B cell (primary cell): ENCODE results near the gene GCNA. TPM values are rescaled to one million over a fixed set of nuclear protein-coding genes. Genes with fewer than 3 reads are reported as not detected.

Source experiments
- ATAC-seq: fragments of 200-7000 bp; cut with Tn5 transposase; one replicate; pipeline ENCODE4 v1.10.0; 2021; ENCODE audit warnings: low read depth, mild to moderate bottlenecking, moderate number of reproducible peaks, moderate library complexity
- CTCF ChIA-PET: fragments of 350-600 bp; sonication (Branson Sonifier 250); formaldehyde crosslinking; loops from one replicate; lab custom pipeline; 2021; ENCODE audit warnings: antibody characterized with exemption, inconsistent platforms; lab: Charles Lee
- POLR2A ChIA-PET: fragments of 350-600 bp; sonication (Branson Sonifier 250); formaldehyde crosslinking; loops from one replicate; lab custom pipeline; 2021; ENCODE audit warnings: antibody characterized with exemption; lab: Charles Lee
- DNase-seq: peaks from one replicate; pipeline ENCODE4 v3.0.0; 2013
- H2AFZ ChIP-seq: 2 replicates; pipeline ENCODE4 v1.6.1; 2012; ENCODE audit warnings: mild to moderate bottlenecking, low read depth, low read length; ENCODE audit not compliant: insufficient read depth, poor library complexity, severe bottlenecking
- H3K27ac ChIP-seq, 2 donors: 1 replicate in 1 of 2; 2 replicates in 1 of 2; pipeline ENCODE4 v1.5.1; 2012 to 2013; ENCODE audit warnings: low read length in 2 of 2, mild to moderate bottlenecking in 2 of 2, moderate library complexity in 1 of 2
- H3K27me3 ChIP-seq, 4 experiments: fragments of 200-600 bp in 1 of 4; sonication (generic) in 1 of 4; replicated peaks in 1 of 4; 1 replicate in 2 of 4; 2 replicates in 2 of 4; pipeline versions ENCODE4 v1.6.1 to v1.7.0; 2013 to 2016; ENCODE audit warnings: low read length in 3 of 4, mild to moderate bottlenecking in 2 of 4, mixed read lengths in 1 of 4, moderate library complexity in 1 of 4; ENCODE audit not compliant: insufficient read depth in 4 of 4, control insufficient read depth in 3 of 4; ENCODE audit errors: control extremely low read depth in 1 of 4
- H3K36me3 ChIP-seq, 2 experiments: replicated peaks in 1 of 2; 1 replicate in 1 of 2; 2 replicates in 1 of 2; pipeline versions ENCODE4 v1.6.1 to v1.7.1; 2013; ENCODE audit warnings: low read length in 1 of 2; ENCODE audit not compliant: insufficient read depth in 2 of 2, control insufficient read depth in 1 of 2; ENCODE audit errors: control extremely low read depth in 1 of 2, extremely low read depth in 1 of 2
- H3K4me1 ChIP-seq, 2 donors: fragments of 200-600 bp in 1 of 2; sonication (generic) in 1 of 2; 1 replicate in 1 of 2; 2 replicates in 1 of 2; pipeline versions ENCODE4 v1.5.1 to v1.6.1; 2013 to 2017; ENCODE audit warnings: low read length in 2 of 2; ENCODE audit not compliant: control insufficient read depth in 2 of 2, insufficient read depth in 2 of 2
- H3K4me2 ChIP-seq: replicated peaks from 2 replicates; pipeline ENCODE3; 2012; ENCODE audit warnings: mild to moderate bottlenecking, low read depth, low read length; ENCODE audit not compliant: poor library complexity, severe bottlenecking
- H3K4me3 ChIP-seq, 5 experiments: fragments of 200-600 bp in 1 of 5; sonication (generic) in 1 of 5; 1 replicate in 3 of 5; 2 replicates in 2 of 5; pipeline versions ENCODE4 v1.5.1 to v1.7.0; 2011 to 2016; ENCODE audit warnings: low read length in 4 of 5, mild to moderate bottlenecking in 4 of 5, low read depth in 2 of 5, control low read depth in 1 of 5, moderate library complexity in 1 of 5; ENCODE audit not compliant: insufficient read depth in 1 of 5; ENCODE audit errors: control extremely low read depth in 1 of 5, extremely low read depth in 1 of 5
- H3K79me2 ChIP-seq: fragments of 200-600 bp; sonication (generic); one replicate; pipeline ENCODE4 v1.6.0; 2016; ENCODE audit warnings: low read length; ENCODE audit not compliant: control insufficient read depth, insufficient read depth
- H3K9ac ChIP-seq: fragments of 200-600 bp; sonication (generic); 2 replicates; pipeline ENCODE4 v1.6.1; 2017; ENCODE audit warnings: mild to moderate bottlenecking, low read length, moderate library complexity
- H3K9me3 ChIP-seq, 3 donors: one replicate each; pipeline versions ENCODE4 v1.6.1 to v1.7.1; 2013; ENCODE audit warnings: low read length in 2 of 3; ENCODE audit not compliant: control insufficient read depth in 2 of 3, insufficient read depth in 1 of 3; ENCODE audit errors: control extremely low read depth in 1 of 3
- H4K20me1 ChIP-seq: 2 replicates; pipeline ENCODE4 v1.6.0; 2012; ENCODE audit warnings: mild to moderate bottlenecking, low read length; ENCODE audit not compliant: insufficient read depth, control insufficient read depth, poor library complexity, severe bottlenecking
- H3K27ac Mint-ChIP-seq: one replicate; pipeline ENCODE4 v1.8.0; 2021; ENCODE audit warnings: mixed read lengths
- H3K27me3 Mint-ChIP-seq: one replicate; pipeline ENCODE4 v1.8.0; 2021; ENCODE audit warnings: mixed read lengths
- H3K4me1 Mint-ChIP-seq: one replicate; pipeline ENCODE4 v1.8.0; 2021; ENCODE audit warnings: mixed read lengths
- H3K4me3 Mint-ChIP-seq: one replicate; pipeline ENCODE4 v1.8.0; 2021; ENCODE audit warnings: mixed read lengths
- H3K9me3 Mint-ChIP-seq: one replicate; pipeline ENCODE4 v1.8.0; 2022; ENCODE audit warnings: mixed read lengths; ENCODE audit not compliant: insufficient read depth
- EZH2 ChIP-seq: IDR thresholded peaks from 2 replicates; pipeline ENCODE4 v1.6.1; 2012; ENCODE audit warnings: borderline replicate concordance, low read depth, mild to moderate bottlenecking, moderate library complexity, low read length; ENCODE audit not compliant: insufficient read depth, poor library complexity, severe bottlenecking
- WGBS: methylation state at CpG from one replicate; pipeline ENCODE4 v1.1.5; 2013; ENCODE audit warnings: missing lambda C conversion rate; ENCODE audit not compliant: insufficient coverage; 5-methylcytosine and 5-hydroxymethylcytosine counted together
- intact Hi-C: fragments of 100-400 bp; cut with micrococcal nuclease; formaldehyde crosslinking; loops from one replicate; pipeline ENCODE4 v1.10.0; 2022
- polyA plus RNA-seq: library from polyadenylated mRNA; depleted of rRNA; stranded (reverse); fragments of >200 nt; gene quantifications from 2 replicates; pipeline ENCODE4 v1.2.3, GENCODE V29; 2012
- total RNA-seq, 2 donors: library from RNA; stranded (reverse); fragments of 120-200 nt in 1 of 2; gene quantifications; 1 replicate in 1 of 2; 2 replicates in 1 of 2; pipeline versions ENCODE4 v1.2.3 to v1.2.4, GENCODE V29; 2013 to 2022
- TF ChIP-seq, protein P1 (sequence below): fragments of 200-600 bp; IDR thresholded peaks from one replicate; pipeline ENCODE4 v1.8.0; 2022; ENCODE audit warnings: antibody characterized with exemption, mild to moderate bottlenecking

The GCNA gene
- total and polyA plus RNA-seq, 2 donors (not counting 1 experiment from before 2014, with no cell fraction given), result 4.7 to 6.2 TPM

DNA sequence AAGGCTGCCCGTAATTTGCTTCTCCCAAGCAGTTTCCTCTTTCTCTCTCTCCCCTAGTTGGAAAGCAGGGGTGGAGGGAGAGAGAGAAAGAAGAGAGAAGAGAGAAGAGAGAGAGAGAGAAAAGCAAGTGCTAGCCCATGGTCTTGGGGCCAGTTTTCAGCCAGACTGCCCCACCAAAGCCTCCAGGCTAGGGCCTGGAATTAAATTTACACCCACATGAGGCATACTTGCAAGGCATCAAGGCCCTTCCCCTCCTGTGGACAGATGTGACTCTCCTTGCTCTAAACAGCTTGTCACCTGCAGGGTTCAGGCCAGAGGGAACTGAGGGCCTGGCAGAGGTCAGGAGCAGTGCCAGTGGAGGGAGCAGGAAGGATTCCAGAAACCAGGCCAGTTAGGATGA is 41.7 kb downstream of the GCNA start:
- CTCF ChIA-PET, result no interaction called here
- no CpG with 5 or more reads among the region's 1 CpG for WGBS
- Histone ChIP-seq H3K79me2 (no peaks in the 10 kb centered on the region), H3K9ac (no peak overlapping the region), H3K27me3 (no peaks in the 10 kb centered on the region), H3K4me2 (no peak overlapping the region), H3K9me3 (peaks cover 0 to 14% (median 0%) of the 10 kb centered on the region in 3 donors), H3K27ac (peak overlapping the region; percentile 72 to 83), H3K4me3 (no peak overlapping the region), H2AFZ (no peak overlapping the region), H3K4me1 (peaks cover 58 to 78% of the 10 kb centered on the region in 2 donors), H4K20me1 (no peaks in the 10 kb centered on the region), H3K36me3 (no peaks in the 10 kb centered on the region)
- H3K27ac Mint-ChIP-seq, result peak overlapping the region; percentile 86
- no peak for TF ChIP-seq EZH2
- TF ChIP-seq, protein P1, sequence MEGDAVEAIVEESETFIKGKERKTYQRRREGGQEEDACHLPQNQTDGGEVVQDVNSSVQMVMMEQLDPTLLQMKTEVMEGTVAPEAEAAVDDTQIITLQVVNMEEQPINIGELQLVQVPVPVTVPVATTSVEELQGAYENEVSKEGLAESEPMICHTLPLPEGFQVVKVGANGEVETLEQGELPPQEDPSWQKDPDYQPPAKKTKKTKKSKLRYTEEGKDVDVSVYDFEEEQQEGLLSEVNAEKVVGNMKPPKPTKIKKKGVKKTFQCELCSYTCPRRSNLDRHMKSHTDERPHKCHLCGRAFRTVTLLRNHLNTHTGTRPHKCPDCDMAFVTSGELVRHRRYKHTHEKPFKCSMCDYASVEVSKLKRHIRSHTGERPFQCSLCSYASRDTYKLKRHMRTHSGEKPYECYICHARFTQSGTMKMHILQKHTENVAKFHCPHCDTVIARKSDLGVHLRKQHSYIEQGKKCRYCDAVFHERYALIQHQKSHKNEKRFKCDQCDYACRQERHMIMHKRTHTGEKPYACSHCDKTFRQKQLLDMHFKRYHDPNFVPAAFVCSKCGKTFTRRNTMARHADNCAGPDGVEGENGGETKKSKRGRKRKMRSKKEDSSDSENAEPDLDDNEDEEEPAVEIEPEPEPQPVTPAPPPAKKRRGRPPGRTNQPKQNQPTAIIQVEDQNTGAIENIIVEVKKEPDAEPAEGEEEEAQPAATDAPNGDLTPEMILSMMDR, result no peak
- DNase-seq (no peak), ATAC-seq (no peak)
- peaks cover 67% of the 10 kb centered on the region for H3K4me1 Mint-ChIP-seq
- no peaks in the 10 kb centered on the region for H3K27me3 Mint-ChIP-seq
- H3K9me3 Mint-ChIP-seq, result no peaks in the 10 kb centered on the region
- H3K4me3 Mint-ChIP-seq, result no peak overlapping the region
- intact Hi-C loops, result no loop called here
- POLR2A ChIA-PET, result no interaction called here

DNA sequence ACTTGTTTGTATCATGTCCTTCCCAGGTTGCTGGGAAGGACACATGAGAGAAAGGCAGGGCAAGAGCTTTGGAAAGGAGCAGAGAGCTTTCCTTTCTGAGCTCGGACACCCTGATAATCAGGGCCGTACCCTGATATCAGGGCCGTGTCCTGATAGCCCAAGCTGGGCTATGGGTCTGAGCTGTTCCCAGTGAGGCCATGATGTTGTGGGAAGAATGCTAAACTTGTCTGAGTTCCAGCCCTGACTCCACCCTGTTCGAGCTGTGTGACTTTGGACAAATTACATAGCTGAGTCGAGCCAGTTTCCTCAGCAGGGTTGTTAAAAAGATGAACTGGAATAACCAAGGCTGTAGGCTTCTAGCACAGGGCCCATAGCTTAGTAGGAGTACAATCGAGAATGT is 43.4 kb downstream of the GCNA start:
- ATAC-seq (no peak), DNase-seq (no peak)
- H3K27me3 ChIP-seq, result no peaks in the 10 kb centered on the region
- intact Hi-C loops, result no loop called here
- 88% methylated on average over 3 of the region's 6 CpGs for WGBS
- H3K4me2 ChIP-seq, result peak overlapping the region; percentile 37
- TF ChIP-seq, protein P1, result no peak
- TF ChIP-seq EZH2, result no peak
- peaks cover 0 to 14% (median 0%) of the 10 kb centered on the region in 3 donors for H3K9me3 ChIP-seq
- Mint-ChIP-seq H3K4me1 (peaks cover 68% of the 10 kb centered on the region), H3K9me3 (no peaks in the 10 kb centered on the region), H3K27ac (peak overlapping the region; percentile 89), H3K4me3 (no peak overlapping the region), H3K27me3 (no peaks in the 10 kb centered on the region)
- peak overlapping the region; percentile 52 to 79 for H3K27ac ChIP-seq
- no peaks in the 10 kb centered on the region for H3K36me3 ChIP-seq
- no peaks in the 10 kb centered on the region for H4K20me1 ChIP-seq
- no peak overlapping the region for H3K9ac ChIP-seq
- peaks cover 58 to 82% of the 10 kb centered on the region in 2 donors for H3K4me1 ChIP-seq
- no peak overlapping the region for H3K4me3 ChIP-seq
- no peak overlapping the region for H2AFZ ChIP-seq
- POLR2A ChIA-PET, result no interaction called here
- CTCF ChIA-PET, result interaction anchor here (0.5 to 1.6 kb wide), 3 partner anchors 12 to 919 kb away, joined by 3 to 4 read pairs (median 3); no protein-coding TSS in a partner anchor
- no peaks in the 10 kb centered on the region for H3K79me2 ChIP-seq
